ENCODE data around the gene SHH.

GRCh38 chr7:155761162-155761561, 51.1 kb downstream of the SHH start:
- TF ChIP-seq POLR2AphosphoS5 (IDR thresholded peaks at IDR 0.05; ENCODE audit: low read depth) (no peak), EZH2 (IDR thresholded peaks at IDR 0.05; ENCODE audit: low read depth, unreplicated experiment) (no peak), EZH2phosphoT487 (IDR thresholded peaks at IDR 0.05; ENCODE audit: unreplicated experiment) (no peak), NANOG (IDR thresholded peaks at IDR 0.05; ENCODE audit: borderline replicate concordance) (no peak), CREB1 (CRISPR knock-in tag; IDR thresholded peaks at IDR 0.05; ENCODE audit: low read depth) (no peak), ZNF331 (CRISPR knock-in tag; IDR thresholded peaks at IDR 0.05; ENCODE audit: low read depth) (no peak), STAT1 (IDR thresholded peaks at IDR 0.05; ENCODE audit: unreplicated experiment) (no peak), ZNF114 (CRISPR knock-in tag; IDR thresholded peaks at IDR 0.05) (no peak), JUNB (IDR thresholded peaks at IDR 0.05; ENCODE audit: unreplicated experiment) (no peak)
- TF ChIP-seq, protein P1, sequence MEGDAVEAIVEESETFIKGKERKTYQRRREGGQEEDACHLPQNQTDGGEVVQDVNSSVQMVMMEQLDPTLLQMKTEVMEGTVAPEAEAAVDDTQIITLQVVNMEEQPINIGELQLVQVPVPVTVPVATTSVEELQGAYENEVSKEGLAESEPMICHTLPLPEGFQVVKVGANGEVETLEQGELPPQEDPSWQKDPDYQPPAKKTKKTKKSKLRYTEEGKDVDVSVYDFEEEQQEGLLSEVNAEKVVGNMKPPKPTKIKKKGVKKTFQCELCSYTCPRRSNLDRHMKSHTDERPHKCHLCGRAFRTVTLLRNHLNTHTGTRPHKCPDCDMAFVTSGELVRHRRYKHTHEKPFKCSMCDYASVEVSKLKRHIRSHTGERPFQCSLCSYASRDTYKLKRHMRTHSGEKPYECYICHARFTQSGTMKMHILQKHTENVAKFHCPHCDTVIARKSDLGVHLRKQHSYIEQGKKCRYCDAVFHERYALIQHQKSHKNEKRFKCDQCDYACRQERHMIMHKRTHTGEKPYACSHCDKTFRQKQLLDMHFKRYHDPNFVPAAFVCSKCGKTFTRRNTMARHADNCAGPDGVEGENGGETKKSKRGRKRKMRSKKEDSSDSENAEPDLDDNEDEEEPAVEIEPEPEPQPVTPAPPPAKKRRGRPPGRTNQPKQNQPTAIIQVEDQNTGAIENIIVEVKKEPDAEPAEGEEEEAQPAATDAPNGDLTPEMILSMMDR (conservative IDR thresholded peaks at IDR 0.05; ENCODE audit: low read depth in 2 of 2) = no peak
- TF ChIP-seq, protein P2, sequence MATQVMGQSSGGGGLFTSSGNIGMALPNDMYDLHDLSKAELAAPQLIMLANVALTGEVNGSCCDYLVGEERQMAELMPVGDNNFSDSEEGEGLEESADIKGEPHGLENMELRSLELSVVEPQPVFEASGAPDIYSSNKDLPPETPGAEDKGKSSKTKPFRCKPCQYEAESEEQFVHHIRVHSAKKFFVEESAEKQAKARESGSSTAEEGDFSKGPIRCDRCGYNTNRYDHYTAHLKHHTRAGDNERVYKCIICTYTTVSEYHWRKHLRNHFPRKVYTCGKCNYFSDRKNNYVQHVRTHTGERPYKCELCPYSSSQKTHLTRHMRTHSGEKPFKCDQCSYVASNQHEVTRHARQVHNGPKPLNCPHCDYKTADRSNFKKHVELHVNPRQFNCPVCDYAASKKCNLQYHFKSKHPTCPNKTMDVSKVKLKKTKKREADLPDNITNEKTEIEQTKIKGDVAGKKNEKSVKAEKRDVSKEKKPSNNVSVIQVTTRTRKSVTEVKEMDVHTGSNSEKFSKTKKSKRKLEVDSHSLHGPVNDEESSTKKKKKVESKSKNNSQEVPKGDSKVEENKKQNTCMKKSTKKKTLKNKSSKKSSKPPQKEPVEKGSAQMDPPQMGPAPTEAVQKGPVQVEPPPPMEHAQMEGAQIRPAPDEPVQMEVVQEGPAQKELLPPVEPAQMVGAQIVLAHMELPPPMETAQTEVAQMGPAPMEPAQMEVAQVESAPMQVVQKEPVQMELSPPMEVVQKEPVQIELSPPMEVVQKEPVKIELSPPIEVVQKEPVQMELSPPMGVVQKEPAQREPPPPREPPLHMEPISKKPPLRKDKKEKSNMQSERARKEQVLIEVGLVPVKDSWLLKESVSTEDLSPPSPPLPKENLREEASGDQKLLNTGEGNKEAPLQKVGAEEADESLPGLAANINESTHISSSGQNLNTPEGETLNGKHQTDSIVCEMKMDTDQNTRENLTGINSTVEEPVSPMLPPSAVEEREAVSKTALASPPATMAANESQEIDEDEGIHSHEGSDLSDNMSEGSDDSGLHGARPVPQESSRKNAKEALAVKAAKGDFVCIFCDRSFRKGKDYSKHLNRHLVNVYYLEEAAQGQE (IDR thresholded peaks at IDR 0.05; ENCODE audit: unreplicated experiment) = no peak
- TF ChIP-seq, protein P3, sequence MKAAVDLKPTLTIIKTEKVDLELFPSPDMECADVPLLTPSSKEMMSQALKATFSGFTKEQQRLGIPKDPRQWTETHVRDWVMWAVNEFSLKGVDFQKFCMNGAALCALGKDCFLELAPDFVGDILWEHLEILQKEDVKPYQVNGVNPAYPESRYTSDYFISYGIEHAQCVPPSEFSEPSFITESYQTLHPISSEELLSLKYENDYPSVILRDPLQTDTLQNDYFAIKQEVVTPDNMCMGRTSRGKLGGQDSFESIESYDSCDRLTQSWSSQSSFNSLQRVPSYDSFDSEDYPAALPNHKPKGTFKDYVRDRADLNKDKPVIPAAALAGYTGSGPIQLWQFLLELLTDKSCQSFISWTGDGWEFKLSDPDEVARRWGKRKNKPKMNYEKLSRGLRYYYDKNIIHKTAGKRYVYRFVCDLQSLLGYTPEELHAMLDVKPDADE (IDR thresholded peaks at IDR 0.05) = no peak

Data from GM23338 (cell line).